HG03135 (cell line): ENCODE results near the gene CTRB1.

Experiments
- ATAC-seq: cut with Tn5 transposase; IDR thresholded peaks from one replicate; pipeline ENCODE4 v1.9.1; 2021; ENCODE audit warnings: mild to moderate bottlenecking, moderate library complexity; ENCODE audit not compliant: unreplicated experiment

The CTRB1 gene

GRCh38 chr16:75218256-75219076 lies at the start of gene CTRB1:
CTRB1 (plus strand) TSS chr16:75218988; CDS start chr16:75219008, 20 bp downstream.
- ATAC-seq = peak; percentile 42

GRCh38 chr16:75169899-75170405 lies 48.8 kb upstream of the CTRB1 start:
- no peak for ATAC-seq

- ATAC-seq = no peak
Measured at GRCh38 chr16:75172578-75172977, 46.2 kb upstream of the CTRB1 start.

GRCh38 chr16:75175074-75175473 lies 43.7 kb upstream of the CTRB1 start:
- no peak for ATAC-seq

GRCh38 chr16:75176926-75177325 lies 41.9 kb upstream of the CTRB1 start:
- no peak for ATAC-seq

- ATAC-seq = no peak
Measured at GRCh38 chr16:75179208-75179607, 39.6 kb upstream of the CTRB1 start.

- ATAC-seq = no peak
Measured at GRCh38 chr16:75181630-75182029, 37.2 kb upstream of the CTRB1 start.

- ATAC-seq = no peak
Measured at GRCh38 chr16:75188832-75189477, 29.8 kb upstream of the CTRB1 start.

GRCh38 chr16:75189638-75190245 lies 29.0 kb upstream of the CTRB1 start:
- no peak for ATAC-seq

GRCh38 chr16:75192606-75193264 lies 26.1 kb upstream of the CTRB1 start:
- ATAC-seq = no peak

- ATAC-seq = no peak
Measured at GRCh38 chr16:75193265-75193650, 25.5 kb upstream of the CTRB1 start.

GRCh38 chr16:75193730-75194444 lies 24.9 kb upstream of the CTRB1 start:
- no peak for ATAC-seq

- no peak for ATAC-seq
Measured at GRCh38 chr16:75195811-75196790, 22.7 kb upstream of the CTRB1 start.

GRCh38 chr16:75196836-75197235 lies 22.0 kb upstream of the CTRB1 start:
- no peak for ATAC-seq

GRCh38 chr16:75197522-75198134 lies 21.2 kb upstream of the CTRB1 start:
- no peak for ATAC-seq

- ATAC-seq = no peak
Measured at GRCh38 chr16:75198135-75198600, 20.6 kb upstream of the CTRB1 start.

GRCh38 chr16:75202069-75202590 lies 16.7 kb upstream of the CTRB1 start:
- no peak for ATAC-seq

GRCh38 chr16:75203096-75203495 lies 15.7 kb upstream of the CTRB1 start:
- no peak for ATAC-seq
